HCT116 (cell line): Measurements from ENCODE around the gene EPHX1. TPM values are rescaled to one million over a fixed set of nuclear protein-coding genes. Genes with fewer than 3 reads are reported as not detected.

ENCODE experiments used
- ATAC-seq: fragments of 200-7000 bp; cut with Tn5 transposase; 2 replicates; pipeline ENCODE4 v1.9.1; 2020; ENCODE audit warnings: mild to moderate bottlenecking, moderate library complexity
- BruUV-seq: library from RNA; stranded (reverse); fragments of 400-500 nt; replicated peaks from 2 replicates; lab custom pipeline; 2021; lab: Mats Ljungman, UMichigan
- CTCF ChIA-PET: fragments of 300-600 bp; sonication (Branson Sonifier 250); formaldehyde crosslinking; loops from one replicate; lab custom pipeline; 2021; ENCODE audit warnings: antibody characterized with exemption; lab: Charles Lee
- POLR2A ChIA-PET: fragments of 300-600, 350-600 bp; sonication (Branson Sonifier 250); formaldehyde crosslinking; loops from one replicate; lab custom pipeline; 2021; ENCODE audit warnings: antibody characterized with exemption; lab: Charles Lee
- RAD21 ChIA-PET, 2 experiments: fragments of 300-600 bp; sonication (Branson Sonifier 250); formaldehyde crosslinking; loops; one replicate each; lab custom pipeline; 2023; ENCODE audit warnings: low total read pairs in 2 of 2; ENCODE audit not compliant: uncharacterized antibody in 2 of 2, unreplicated experiment in 2 of 2, low non-redundant PET in 1 of 2; lab: Charles Lee
- DNase-seq: peaks from one replicate; pipeline ENCODE4 v3.0.0-alpha.2; 2010; ENCODE audit warnings: low read depth, low spot score
- H2AFZ ChIP-seq: fragments of 200-600 bp; shearing (Covaris generic), sonication (generic); 2 replicates; pipeline ENCODE4 v1.6.1; 2017; ENCODE audit warnings: low read depth, mixed run types, mixed read lengths, antibody characterized with exemption, low read length; ENCODE audit not compliant: poor library complexity, severe bottlenecking
- H3K27ac ChIP-seq: 2 replicates; pipeline ENCODE4 v1.5.1; 2012; ENCODE audit warnings: low read depth, low read length
- H3K27me3 ChIP-seq: fragments of 200-600 bp; sonication (generic); 2 replicates; pipeline ENCODE4 v1.6.1; 2016; ENCODE audit warnings: mixed run types, low read length, mixed read lengths; ENCODE audit not compliant: insufficient read depth
- H3K36me3 ChIP-seq, 2 experiments: fragments of 200-500 bp in 1 of 2; fragments of 200-600 bp in 1 of 2; sonication (Bioruptor generic) in 1 of 2; sonication (generic) in 1 of 2; 2 replicates each; pipeline versions ENCODE4 v1.5.1 to v1.6.1; 2014 to 2016; ENCODE audit warnings: low read length in 2 of 2, inconsistent platforms in 1 of 2, mixed read lengths in 1 of 2, mixed run types in 1 of 2; ENCODE audit not compliant: insufficient read depth in 2 of 2, control insufficient read depth in 1 of 2
- H3K4me1 ChIP-seq, 2 experiments: fragments of 200-600 bp in 1 of 2; sonication (generic) in 1 of 2; 2 replicates each; pipeline versions ENCODE4 v1.5.1 to v1.6.1; 2012 to 2017; ENCODE audit warnings: low read length in 2 of 2, inconsistent platforms in 1 of 2, mild to moderate bottlenecking in 1 of 2, mixed read lengths in 1 of 2, mixed run types in 1 of 2, moderate library complexity in 1 of 2; ENCODE audit not compliant: insufficient read depth in 2 of 2, control insufficient read depth in 1 of 2
- H3K4me2 ChIP-seq: fragments of 200-600 bp; sonication (generic); 2 replicates; pipeline ENCODE4 v1.6.1; 2017; ENCODE audit warnings: mixed run types, low read length, mixed read lengths
- H3K4me3 ChIP-seq, 2 experiments: fragments of 200-600 bp in 1 of 2; sonication (generic) in 1 of 2; replicated peaks in 1 of 2; 2 replicates each; pipeline ENCODE4 v1.5.1; 2011 to 2016; ENCODE audit warnings: low read length in 2 of 2, control low read depth in 1 of 2, low read depth in 1 of 2, mild to moderate bottlenecking in 1 of 2, mixed read lengths in 1 of 2, mixed run types in 1 of 2
- H3K79me2 ChIP-seq: fragments of 200-600 bp; sonication (generic); 2 replicates; pipeline ENCODE4 v1.6.1; 2017; ENCODE audit warnings: mild to moderate bottlenecking, mixed run types, low read length, moderate library complexity, mixed read lengths; ENCODE audit not compliant: insufficient read depth
- H3K9ac ChIP-seq: fragments of 200-600 bp; sonication (generic); 2 replicates; pipeline ENCODE4 v1.6.1; 2016; ENCODE audit warnings: low read length, mixed read lengths
- H3K9me2 ChIP-seq: fragments of 200-600 bp; sonication (generic), shearing (Covaris generic); 2 replicates; pipeline ENCODE4 v1.6.1; 2017; ENCODE audit warnings: mixed run types, mild to moderate bottlenecking, moderate library complexity; ENCODE audit not compliant: insufficient read depth
- H3K9me3 ChIP-seq, 2 experiments: fragments of 200-500 bp in 1 of 2; fragments of 200-600 bp in 1 of 2; sonication (Bioruptor generic) in 1 of 2; sonication (generic) in 1 of 2; 2 replicates each; pipeline ENCODE4 v1.6.1; 2014 to 2017; ENCODE audit warnings: low read length in 2 of 2, mixed read lengths in 2 of 2, inconsistent platforms in 1 of 2, low read depth in 1 of 2, mild to moderate bottlenecking in 1 of 2, mixed run types in 1 of 2, moderate library complexity in 1 of 2; ENCODE audit not compliant: control insufficient read depth in 1 of 2, insufficient read depth in 1 of 2
- H4K20me1 ChIP-seq: fragments of 200-600 bp; sonication (generic), shearing (Covaris generic); 2 replicates; pipeline ENCODE4 v1.6.1; 2017; ENCODE audit warnings: mixed run types, mild to moderate bottlenecking, moderate library complexity; ENCODE audit not compliant: insufficient read depth
- CBX3 ChIP-seq: IDR thresholded peaks from 2 replicates; pipeline ENCODE4 v1.6.1; 2012; ENCODE audit warnings: low read depth
- CEBPB ChIP-seq: IDR thresholded peaks from 2 replicates; pipeline ENCODE4 v1.6.1; 2012; ENCODE audit warnings: low read depth
- EGR1 ChIP-seq: IDR thresholded peaks from 2 replicates; pipeline ENCODE4 v1.6.1; 2012; ENCODE audit warnings: low read depth
- EZH2 ChIP-seq: fragments of 200-600 bp; sonication (generic); IDR thresholded peaks from 2 replicates; pipeline ENCODE4 v1.6.1; 2017; ENCODE audit warnings: antibody characterized with exemption, mixed run types
- EZH2phosphoT487 ChIP-seq: fragments of 200-600 bp; IDR thresholded peaks from 2 replicates; pipeline ENCODE4 v1.6.1; 2018; ENCODE audit warnings: antibody characterized with exemption, borderline replicate concordance
- POLR2A ChIP-seq: IDR thresholded peaks from 2 replicates; pipeline ENCODE4 v1.7.0; 2011; ENCODE audit warnings: borderline replicate concordance; ENCODE audit not compliant: insufficient read depth, insufficient read length; ENCODE audit errors: extremely low read depth
- RAD21 ChIP-seq: IDR thresholded peaks from 2 replicates; pipeline ENCODE4 v1.6.1; 2012; ENCODE audit warnings: low read depth, mild to moderate bottlenecking
- SIN3A ChIP-seq: IDR thresholded peaks from 2 replicates; pipeline ENCODE4 v1.6.1; 2012; ENCODE audit warnings: low read depth
- SP1 ChIP-seq: IDR thresholded peaks from 2 replicates; pipeline ENCODE4 v1.6.1; 2012; ENCODE audit warnings: low read depth
- SRF ChIP-seq: IDR thresholded peaks from 2 replicates; pipeline ENCODE4 v1.6.1; 2012; ENCODE audit warnings: low read depth
- YY1 ChIP-seq: IDR thresholded peaks from 2 replicates; pipeline ENCODE4 v1.6.1; 2011; ENCODE audit warnings: low read length, low read depth, moderate library complexity, mild to moderate bottlenecking; ENCODE audit not compliant: insufficient replicate concordance; ENCODE audit errors: extremely low read depth
- ZNF274 ChIP-seq: fragments of 200-500 bp; sonication (Bioruptor generic); IDR thresholded peaks from 2 replicates; pipeline ENCODE4 v1.6.1; 2014; ENCODE audit warnings: mild to moderate bottlenecking, low read depth, low read length, inconsistent platforms
- intact Hi-C: fragments of 100-400 bp; cut with micrococcal nuclease; formaldehyde crosslinking; loops from 2 replicates; pipeline ENCODE4 v1.10.0; 2022
- total RNA-seq: library from RNA; stranded (reverse); gene quantifications from one replicate; pipeline ENCODE4 v1.2.1, GENCODE V29; 2021; ENCODE audit not compliant: unreplicated experiment
- TF ChIP-seq, protein P1 (sequence below): IDR thresholded peaks from 2 replicates; pipeline ENCODE4 v1.6.1; 2012
- TF ChIP-seq, protein P2 (sequence below): IDR thresholded peaks from 2 replicates; pipeline ENCODE4 v1.6.1; 2012; ENCODE audit warnings: low read depth
- TF ChIP-seq, protein P3 (sequence below): IDR thresholded peaks from 2 replicates; pipeline ENCODE4 v1.6.1; 2012

Gene EPHX1
- total RNA-seq, 1 experiment from 2014 or later, result 44.6 TPM

DNA sequence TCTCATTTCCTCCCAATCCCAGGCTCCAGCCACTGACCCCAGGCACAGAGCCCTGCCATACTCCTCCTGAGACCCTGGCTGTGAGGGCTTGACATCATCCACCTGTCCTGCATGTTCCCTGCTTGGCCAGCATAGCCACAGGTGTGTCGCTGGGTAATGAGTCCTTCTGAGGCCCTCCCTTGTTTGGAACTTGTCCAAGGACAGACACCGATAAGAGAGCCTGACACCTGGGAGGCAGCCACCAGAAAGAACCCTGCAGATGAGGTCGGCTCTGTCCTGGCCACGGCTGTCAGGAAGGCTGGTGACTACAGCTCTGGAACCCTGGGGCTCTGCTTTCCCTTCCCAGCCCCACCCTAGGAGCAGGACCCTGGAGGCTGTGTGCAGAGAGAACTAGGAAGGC, 37.7 kb downstream of the EPHX1 start (continued):
- TF ChIP-seq ZNF274, result no peak
- no peak for TF ChIP-seq SP1
- TF ChIP-seq, protein P1, sequence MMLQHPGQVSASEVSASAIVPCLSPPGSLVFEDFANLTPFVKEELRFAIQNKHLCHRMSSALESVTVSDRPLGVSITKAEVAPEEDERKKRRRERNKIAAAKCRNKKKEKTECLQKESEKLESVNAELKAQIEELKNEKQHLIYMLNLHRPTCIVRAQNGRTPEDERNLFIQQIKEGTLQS, result no peak
- TF ChIP-seq, all 23 proteins: peak for 0

DNA sequence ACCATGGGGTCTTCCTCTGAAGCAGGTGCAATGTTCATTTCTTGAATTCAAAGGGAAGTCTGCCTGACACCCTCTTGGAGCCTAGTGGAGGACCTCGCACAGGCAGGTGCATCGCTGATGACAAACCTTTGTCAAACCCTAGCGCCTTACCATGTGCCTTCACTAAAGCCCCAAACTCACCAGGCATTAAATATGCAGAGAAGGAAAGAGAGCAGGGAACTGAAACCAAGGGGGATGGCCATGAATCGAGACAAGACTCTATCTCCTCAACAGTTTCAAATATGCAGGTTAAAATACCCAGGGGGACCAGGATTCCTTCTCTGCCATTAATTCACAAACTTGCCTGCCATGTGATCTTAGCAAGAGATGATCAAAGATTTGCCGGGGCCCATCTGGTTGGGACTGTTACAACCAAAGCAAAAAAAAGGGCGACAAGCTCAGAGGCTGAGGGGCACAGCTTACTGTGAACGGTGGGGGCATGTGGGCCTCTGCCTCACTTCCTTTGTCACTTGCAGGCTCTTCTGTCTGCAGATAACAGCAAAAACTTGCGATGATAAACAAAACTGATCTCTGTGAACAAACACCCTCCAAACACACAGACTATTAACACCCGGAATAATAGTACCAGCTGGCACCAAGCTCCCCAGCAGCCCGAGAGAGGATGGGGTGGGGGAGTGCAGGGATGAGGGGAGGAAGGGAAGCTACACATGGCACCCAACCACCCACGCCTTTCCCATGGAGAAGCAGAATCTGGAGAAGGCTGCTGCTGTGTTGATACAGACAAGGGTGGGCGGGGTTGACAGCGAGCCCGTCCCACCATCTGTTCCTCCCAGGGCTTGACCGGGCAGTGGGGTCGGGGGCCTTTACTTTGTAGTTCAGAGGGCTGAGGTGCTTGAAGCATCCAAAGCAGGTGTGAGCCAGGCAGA, 38.4 kb downstream of the EPHX1 start:
- Histone ChIP-seq H3K9me3 (no peaks in the 10 kb centered on the region), H3K9me2 (no peaks in the 10 kb centered on the region), H2AFZ (no peak overlapping the region), H3K4me1 (0 out of 4 replicates have a peak, but pooled peaks cover 0 to 3% of the 10 kb centered on the region in 2 experiments), H3K27me3 (no peaks in the 10 kb centered on the region), H3K36me3 (peaks cover 0 to 4% of the 10 kb centered on the region in 2 experiments; a peak in 2 of 4 replicates), H4K20me1 (no peaks in the 10 kb centered on the region), H3K4me2 (no peak overlapping the region), H3K27ac (no peak overlapping the region), H3K4me3 (no peak overlapping the region), H3K9ac (no peak overlapping the region), H3K79me2 (no peaks in the 10 kb centered on the region)
- RAD21 ChIA-PET, result no interaction called here
- CTCF ChIA-PET, result no interaction called here
- DNase-seq (no peak), ATAC-seq (no peak)
- intact Hi-C loops, result loop anchor here (10.0 kb wide), 1 partner anchor 293 kb away; no protein-coding TSS in a partner anchor
- TF ChIP-seq EZH2 (no peak), POLR2A (no peak), SRF (no peak), EZH2phosphoT487 (no peak), YY1 (no peak), CBX3 (no peak), SP1 (no peak), CEBPB (no peak), RAD21 (no peak), EGR1 (no peak), SIN3A (no peak), ZNF274 (no peak)
- TF ChIP-seq, protein P2, sequence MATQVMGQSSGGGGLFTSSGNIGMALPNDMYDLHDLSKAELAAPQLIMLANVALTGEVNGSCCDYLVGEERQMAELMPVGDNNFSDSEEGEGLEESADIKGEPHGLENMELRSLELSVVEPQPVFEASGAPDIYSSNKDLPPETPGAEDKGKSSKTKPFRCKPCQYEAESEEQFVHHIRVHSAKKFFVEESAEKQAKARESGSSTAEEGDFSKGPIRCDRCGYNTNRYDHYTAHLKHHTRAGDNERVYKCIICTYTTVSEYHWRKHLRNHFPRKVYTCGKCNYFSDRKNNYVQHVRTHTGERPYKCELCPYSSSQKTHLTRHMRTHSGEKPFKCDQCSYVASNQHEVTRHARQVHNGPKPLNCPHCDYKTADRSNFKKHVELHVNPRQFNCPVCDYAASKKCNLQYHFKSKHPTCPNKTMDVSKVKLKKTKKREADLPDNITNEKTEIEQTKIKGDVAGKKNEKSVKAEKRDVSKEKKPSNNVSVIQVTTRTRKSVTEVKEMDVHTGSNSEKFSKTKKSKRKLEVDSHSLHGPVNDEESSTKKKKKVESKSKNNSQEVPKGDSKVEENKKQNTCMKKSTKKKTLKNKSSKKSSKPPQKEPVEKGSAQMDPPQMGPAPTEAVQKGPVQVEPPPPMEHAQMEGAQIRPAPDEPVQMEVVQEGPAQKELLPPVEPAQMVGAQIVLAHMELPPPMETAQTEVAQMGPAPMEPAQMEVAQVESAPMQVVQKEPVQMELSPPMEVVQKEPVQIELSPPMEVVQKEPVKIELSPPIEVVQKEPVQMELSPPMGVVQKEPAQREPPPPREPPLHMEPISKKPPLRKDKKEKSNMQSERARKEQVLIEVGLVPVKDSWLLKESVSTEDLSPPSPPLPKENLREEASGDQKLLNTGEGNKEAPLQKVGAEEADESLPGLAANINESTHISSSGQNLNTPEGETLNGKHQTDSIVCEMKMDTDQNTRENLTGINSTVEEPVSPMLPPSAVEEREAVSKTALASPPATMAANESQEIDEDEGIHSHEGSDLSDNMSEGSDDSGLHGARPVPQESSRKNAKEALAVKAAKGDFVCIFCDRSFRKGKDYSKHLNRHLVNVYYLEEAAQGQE, result no peak
- TF ChIP-seq, protein P3, sequence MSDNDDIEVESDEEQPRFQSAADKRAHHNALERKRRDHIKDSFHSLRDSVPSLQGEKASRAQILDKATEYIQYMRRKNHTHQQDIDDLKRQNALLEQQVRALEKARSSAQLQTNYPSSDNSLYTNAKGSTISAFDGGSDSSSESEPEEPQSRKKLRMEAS, result no peak
- no TSS peak for BruUV-seq
- POLR2A ChIA-PET, result no interaction called here
